Uterus (tissue), 4 donors: ENCODE measurements around the gene BCAN. TPM values are rescaled to one million over a fixed set of nuclear protein-coding genes. Genes with fewer than 3 reads are reported as not detected.
A peak's percentile ranks its signal among the peaks of the same experiment; 100 is the strongest.

Experiments
- DNase-seq, 2 donors: peaks; one replicate each; pipeline ENCODE4 v3.0.0-alpha.2; 2019 to 2020
- H3K27ac ChIP-seq, 2 donors: fragments of 200-600 bp; sonication (generic); 1 replicate in 1 of 2; 2 replicates in 1 of 2; pipeline ENCODE4 v1.5.1; 2016 to 2018
- H3K27me3 ChIP-seq, 2 donors: fragments of 200-600 bp; sonication (generic); one replicate each; pipeline ENCODE4 v1.5.1; 2018 to 2019; ENCODE audit warnings: control low read depth in 1 of 2
- H3K36me3 ChIP-seq, 2 donors: fragments of 200-600 bp; sonication (generic); one replicate each; pipeline ENCODE4 v1.5.1; 2019; ENCODE audit warnings: control low read depth in 1 of 2
- H3K4me1 ChIP-seq, 2 donors: fragments of 200-600 bp; sonication (generic); one replicate each; pipeline ENCODE4 v1.5.1; 2018 to 2019; ENCODE audit warnings: control low read depth in 1 of 2
- H3K4me3 ChIP-seq, 2 donors: fragments of 200-600 bp; sonication (generic); 1 replicate in 1 of 2; 2 replicates in 1 of 2; pipeline ENCODE4 v1.5.1; 2018 to 2019; ENCODE audit warnings: mild to moderate bottlenecking in 1 of 2
- H3K9me3 ChIP-seq, 2 donors: fragments of 200-600 bp; sonication (generic); one replicate each; pipeline ENCODE4 v1.5.1; 2019; ENCODE audit warnings: control low read depth in 1 of 2
- CTCF ChIP-seq, 4 experiments: fragments of 200-600 bp in 2 of 4; fragments of 450-650 bp in 2 of 4; sonication (generic) in 2 of 4; IDR thresholded peaks; one replicate each; pipeline ENCODE4 v1.5.1; 2016 to 2019; ENCODE audit warnings: antibody characterized with exemption in 4 of 4, mild to moderate bottlenecking in 2 of 4, moderate library complexity in 1 of 4
- POLR2A ChIP-seq, 2 donors: fragments of 450-650 bp; IDR thresholded peaks; one replicate each; pipeline ENCODE4 v1.6.1; 2016; ENCODE audit warnings: antibody characterized with exemption in 2 of 2, mild to moderate bottlenecking in 1 of 2, moderate library complexity in 1 of 2
- intact Hi-C: fragments of 100-400 bp; cut with DNase I; formaldehyde crosslinking; loops from one replicate; pipeline ENCODE4 v1.15.1; 2023; ENCODE audit warnings: low total_unique reads
- total RNA-seq, 4 donors: library from RNA; depleted of rRNA in 3 of 4; stranded (reverse); fragments of >200 nt in 3 of 4; gene quantifications; one replicate each; pipeline versions ENCODE4 v1.1.0 to v1.2.4, GENCODE V29; 2014 to 2023
- donor health status: DM: yes; HTN: yes; CAD: no.

The BCAN gene
- total RNA-seq, 4 donors from 2014 or later: 2.3 to 3.0 (median 2.8) TPM; not detected in 1

- DNase-seq: no peak
- H3K27me3 ChIP-seq: no peaks in the 10 kb centered on the region
- no peak for TF ChIP-seq POLR2A (IDR thresholded peaks at IDR 0.05)
- no peak for TF ChIP-seq CTCF (IDR thresholded peaks at IDR 0.05)
- peaks cover 3 to 9% of the 10 kb centered on the region in 2 donors for H3K4me1 ChIP-seq
- H3K27ac ChIP-seq: no peak overlapping the region
- intact Hi-C loops: no loop called here
- H3K36me3 ChIP-seq: no peaks in the 10 kb centered on the region
- H3K4me3 ChIP-seq: no peak overlapping the region
- H3K9me3 ChIP-seq: no peaks in the 10 kb centered on the region
Measured at GRCh38 chr1:156655904-156656516, 14.1 kb downstream of the BCAN start.

DNA sequence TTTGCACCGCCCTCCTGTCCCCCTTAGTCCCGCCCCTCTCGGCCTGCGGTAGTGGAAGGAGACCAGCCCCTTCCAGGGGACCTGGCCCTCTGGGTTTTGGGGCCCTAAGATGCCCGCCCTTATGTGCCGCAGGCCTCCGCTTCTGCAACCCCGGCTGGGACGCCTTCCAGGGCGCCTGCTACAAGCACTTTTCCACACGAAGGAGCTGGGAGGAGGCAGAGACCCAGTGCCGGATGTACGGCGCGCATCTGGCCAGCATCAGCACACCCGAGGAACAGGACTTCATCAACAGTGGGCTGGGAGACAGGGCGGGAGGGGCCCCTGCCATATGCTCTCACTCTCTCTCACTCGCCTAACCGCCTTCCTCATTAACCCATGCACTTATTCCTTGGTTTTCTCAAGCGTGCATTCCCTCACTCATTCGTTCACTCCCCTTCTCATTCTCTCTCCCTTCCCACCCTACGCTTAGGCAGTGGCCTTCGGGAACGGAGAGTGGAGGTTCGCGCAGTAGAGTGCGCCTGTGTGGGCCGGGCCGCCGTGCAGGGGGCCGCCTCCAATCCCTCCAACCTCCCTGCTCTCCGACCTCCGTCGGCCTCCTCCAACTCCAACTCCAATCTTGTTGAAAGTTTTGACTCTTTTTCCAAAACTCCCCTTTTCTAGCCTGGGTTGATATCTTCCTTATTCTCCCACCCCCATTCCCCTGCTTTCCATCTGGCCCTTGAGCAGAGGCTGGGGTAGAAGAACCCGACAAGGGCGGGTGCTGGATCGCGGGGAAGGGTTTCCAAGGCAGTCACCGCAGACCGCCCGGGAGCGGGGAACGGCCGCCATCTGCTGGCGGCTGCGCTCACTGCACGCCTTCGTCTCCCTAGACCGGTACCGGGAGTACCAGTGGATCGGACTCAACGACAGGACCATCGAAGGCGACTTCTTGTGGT lies 15.2 kb downstream of the BCAN start:
- peaks cover 10 to 13% of the 10 kb centered on the region in 2 donors for H3K4me1 ChIP-seq
- H3K9me3 ChIP-seq: no peaks in the 10 kb centered on the region
- peak; percentile 96 to 99 (median 98) for TF ChIP-seq CTCF (IDR thresholded peaks at IDR 0.05)
- TF ChIP-seq POLR2A (IDR thresholded peaks at IDR 0.05): no peak
- intact Hi-C loops: no loop called here
- no peaks in the 10 kb centered on the region for H3K27me3 ChIP-seq
- H3K27ac ChIP-seq: peak overlapping the region; percentile 24 to 40
- DNase-seq: peak; percentile 80 to 88
- no peaks in the 10 kb centered on the region for H3K36me3 ChIP-seq
- H3K4me3 ChIP-seq: peak overlapping the region; percentile 22 to 30

- Histone ChIP-seq H3K27ac (no peak overlapping the region), H3K4me3 (no peak overlapping the region), H3K9me3 (no peaks in the 10 kb centered on the region), H3K4me1 (peaks cover 13% of the 10 kb centered on the region in 2 donors), H3K27me3 (no peaks in the 10 kb centered on the region), H3K36me3 (no peaks in the 10 kb centered on the region)
- no peak for DNase-seq
- intact Hi-C loops: no loop called here
- TF ChIP-seq POLR2A (IDR thresholded peaks at IDR 0.05) (no peak), CTCF (IDR thresholded peaks at IDR 0.05) (no peak)
Measured at GRCh38 chr1:156657741-156658319, 15.9 kb downstream of the BCAN start.

GRCh38 chr1:156658496-156658895 lies 16.6 kb downstream of the BCAN start:
- intact Hi-C loops: no loop called here
- no peak for TF ChIP-seq CTCF (IDR thresholded peaks at IDR 0.05)
- no peak for TF ChIP-seq POLR2A (IDR thresholded peaks at IDR 0.05)
- Histone ChIP-seq H3K36me3 (no peaks in the 10 kb centered on the region), H3K4me1 (peaks cover 13 to 17% of the 10 kb centered on the region in 2 donors), H3K27ac (no peak overlapping the region), H3K27me3 (no peaks in the 10 kb centered on the region), H3K9me3 (no peaks in the 10 kb centered on the region), H3K4me3 (no peak overlapping the region)
- no peak for DNase-seq
